Gastroesophageal sphincter (tissue), 3 donors: Measurements from ENCODE around the gene IGFBP2.

Experiments
- EP300 ChIP-seq: sonication (generic); formaldehyde crosslinking; IDR thresholded peaks from one replicate; pipeline ENCODE4 v1.6.1; 2017; ENCODE audit warnings: antibody characterized with exemption, mild to moderate bottlenecking
- POLR2A ChIP-seq, 2 donors: fragments of 450-650 bp; IDR thresholded peaks; one replicate each; pipeline ENCODE4 v1.6.1; 2017; ENCODE audit warnings: antibody characterized with exemption in 2 of 2, mild to moderate bottlenecking in 2 of 2, moderate library complexity in 1 of 2
- POLR2AphosphoS5 ChIP-seq: sonication (generic); formaldehyde crosslinking; IDR thresholded peaks from one replicate; pipeline ENCODE4 v1.6.1; 2017; ENCODE audit warnings: antibody characterized with exemption
- TF ChIP-seq, protein P1 (sequence below), 4 experiments: fragments of 200-600 bp in 2 of 4; fragments of 450-650 bp in 2 of 4; sonication (generic) in 1 of 4; IDR thresholded peaks; one replicate each; pipeline ENCODE4 v1.5.1; 2017 to 2019; ENCODE audit warnings: antibody characterized with exemption in 4 of 4, mild to moderate bottlenecking in 2 of 4, moderate library complexity in 2 of 4

DNA sequence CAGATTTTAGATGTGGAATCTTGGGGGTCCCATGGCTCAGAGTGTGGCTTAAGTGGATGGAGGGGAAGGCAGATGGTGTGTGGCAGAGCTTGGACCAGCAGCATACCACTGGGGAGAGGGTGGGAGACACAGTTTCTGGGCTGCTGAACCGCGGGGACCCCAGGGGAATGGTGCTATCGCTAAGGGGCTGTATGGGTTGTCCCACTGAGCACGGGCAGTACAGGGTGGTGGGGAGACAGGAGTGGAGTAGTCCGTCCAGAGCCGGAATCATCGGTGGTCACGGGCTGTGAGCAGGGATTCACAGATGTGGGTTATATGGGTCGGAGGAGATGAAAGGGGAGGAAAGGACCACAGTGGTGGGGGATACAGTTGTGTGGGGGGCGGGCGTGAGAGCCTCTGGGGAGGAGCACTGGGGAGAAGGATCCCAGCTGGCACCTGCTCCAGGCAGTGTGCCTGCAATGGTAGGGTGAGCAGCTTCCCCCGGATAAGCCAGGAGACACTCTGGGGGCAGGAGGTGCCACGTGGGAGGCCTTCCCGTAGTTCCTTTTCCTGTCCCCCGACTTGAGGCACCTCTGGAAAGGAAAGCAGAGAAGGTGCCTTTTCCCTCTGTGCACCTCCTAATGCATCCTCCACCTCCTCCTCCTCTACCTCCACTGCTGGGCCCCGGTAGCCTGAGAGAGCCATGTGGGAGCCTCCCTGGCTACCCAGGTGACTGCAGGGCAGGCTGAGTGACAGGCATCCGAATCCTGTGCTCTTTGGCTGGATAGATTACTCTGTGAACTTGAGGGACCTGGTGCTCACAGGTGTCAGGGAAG, 37.3 kb downstream of the IGFBP2 start:
- TF ChIP-seq, protein P1, sequence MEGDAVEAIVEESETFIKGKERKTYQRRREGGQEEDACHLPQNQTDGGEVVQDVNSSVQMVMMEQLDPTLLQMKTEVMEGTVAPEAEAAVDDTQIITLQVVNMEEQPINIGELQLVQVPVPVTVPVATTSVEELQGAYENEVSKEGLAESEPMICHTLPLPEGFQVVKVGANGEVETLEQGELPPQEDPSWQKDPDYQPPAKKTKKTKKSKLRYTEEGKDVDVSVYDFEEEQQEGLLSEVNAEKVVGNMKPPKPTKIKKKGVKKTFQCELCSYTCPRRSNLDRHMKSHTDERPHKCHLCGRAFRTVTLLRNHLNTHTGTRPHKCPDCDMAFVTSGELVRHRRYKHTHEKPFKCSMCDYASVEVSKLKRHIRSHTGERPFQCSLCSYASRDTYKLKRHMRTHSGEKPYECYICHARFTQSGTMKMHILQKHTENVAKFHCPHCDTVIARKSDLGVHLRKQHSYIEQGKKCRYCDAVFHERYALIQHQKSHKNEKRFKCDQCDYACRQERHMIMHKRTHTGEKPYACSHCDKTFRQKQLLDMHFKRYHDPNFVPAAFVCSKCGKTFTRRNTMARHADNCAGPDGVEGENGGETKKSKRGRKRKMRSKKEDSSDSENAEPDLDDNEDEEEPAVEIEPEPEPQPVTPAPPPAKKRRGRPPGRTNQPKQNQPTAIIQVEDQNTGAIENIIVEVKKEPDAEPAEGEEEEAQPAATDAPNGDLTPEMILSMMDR (IDR thresholded peaks at IDR 0.05): no peak
- TF ChIP-seq POLR2AphosphoS5 (no peak), POLR2A (IDR thresholded peaks at IDR 0.05) (no peak), EP300 (no peak)
